ENCODE measurements around the gene DEPDC1B.
"Not testable (repeated sequence)": the region's sequence is repeated elsewhere in the genome, so short reads cannot be mapped to it uniquely, and the experiment has no call there.

The DEPDC1B gene

GRCh38 chr5:60648175-60648574 lies 51.8 kb downstream of the DEPDC1B start:
- no peak for DNase-seq (ENCODE audit: low read depth)

DNA sequence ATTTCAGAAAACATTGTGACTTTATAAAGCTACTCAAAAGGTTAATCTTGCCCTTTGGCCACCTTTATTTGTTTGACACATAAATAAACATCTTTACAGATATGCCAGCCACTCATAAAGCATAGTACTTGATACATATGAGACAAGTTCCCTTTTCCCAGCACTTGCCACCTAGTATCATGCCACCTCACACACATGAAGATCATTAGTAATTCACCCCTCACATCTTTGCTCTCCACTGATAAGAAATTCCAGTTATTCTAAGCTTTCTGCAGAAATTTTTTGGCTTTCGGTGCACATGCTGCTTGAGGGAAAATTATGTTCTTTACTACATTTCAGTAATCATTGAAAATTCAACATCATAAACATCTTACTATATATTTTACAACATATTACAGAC lies 59.1 kb downstream of the DEPDC1B start:
- no peak for DNase-seq (ENCODE audit: low read depth)

- no peak for DNase-seq (ENCODE audit: low read depth)
These were observed 60.4 kb downstream of the DEPDC1B start for GRCh38 chr5:60639544-60639943.

DNA sequence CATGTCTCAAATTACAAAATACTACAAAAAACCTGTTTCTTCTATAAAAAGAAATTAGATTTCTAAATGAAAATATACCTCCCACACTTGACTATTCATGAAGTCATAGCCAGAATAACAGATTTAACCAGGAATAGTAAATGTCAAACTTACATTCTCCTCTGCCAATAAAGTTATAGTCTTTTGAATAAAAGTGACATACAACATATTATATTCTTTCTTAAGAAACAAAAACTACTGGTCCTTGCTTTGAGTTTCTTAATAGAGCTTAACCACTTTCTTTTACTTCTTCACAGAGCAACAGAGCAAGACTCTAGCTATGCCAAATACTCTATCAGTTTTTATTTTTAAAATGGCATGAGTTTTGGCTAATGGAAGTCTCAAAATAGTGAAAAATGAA lies 61.7 kb downstream of the DEPDC1B start:
- no peak for DNase-seq (ENCODE audit: low read depth)

- no peak for DNase-seq (ENCODE audit: low read depth)
These were observed 63.3 kb downstream of the DEPDC1B start for GRCh38 chr5:60636644-60637043.

- DNase-seq (ENCODE audit: low read depth): no peak
These were observed 64.0 kb downstream of the DEPDC1B start for GRCh38 chr5:60636001-60636400.

GRCh38 chr5:60634051-60634450 lies 65.9 kb downstream of the DEPDC1B start:
- no peak for DNase-seq (ENCODE audit: low read depth)

DNA sequence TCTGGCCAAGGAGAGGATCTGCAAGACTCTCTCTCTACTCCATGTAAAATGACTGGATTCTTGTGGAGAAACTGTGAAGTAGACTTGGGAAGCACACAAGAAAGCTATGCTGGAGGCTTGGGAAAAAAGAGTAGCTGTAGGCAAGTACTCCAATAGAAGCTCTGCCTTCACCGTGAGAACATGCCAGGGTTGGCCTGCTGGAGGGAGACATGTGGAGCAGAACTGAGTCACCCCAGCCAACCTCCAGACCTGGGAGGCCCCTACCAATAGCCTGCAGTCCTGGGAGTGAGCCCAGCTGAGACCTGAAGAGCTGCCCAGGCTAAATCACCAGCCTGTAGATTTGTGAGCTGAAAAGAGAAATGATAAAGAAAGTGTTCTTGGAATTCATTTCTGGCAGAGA lies 66.6 kb downstream of the DEPDC1B start:
- no peak for DNase-seq (ENCODE audit: low read depth)

GRCh38 chr5:60632153-60632552 lies 67.8 kb downstream of the DEPDC1B start:
- DNase-seq (ENCODE audit: low read depth): no peak

DNA sequence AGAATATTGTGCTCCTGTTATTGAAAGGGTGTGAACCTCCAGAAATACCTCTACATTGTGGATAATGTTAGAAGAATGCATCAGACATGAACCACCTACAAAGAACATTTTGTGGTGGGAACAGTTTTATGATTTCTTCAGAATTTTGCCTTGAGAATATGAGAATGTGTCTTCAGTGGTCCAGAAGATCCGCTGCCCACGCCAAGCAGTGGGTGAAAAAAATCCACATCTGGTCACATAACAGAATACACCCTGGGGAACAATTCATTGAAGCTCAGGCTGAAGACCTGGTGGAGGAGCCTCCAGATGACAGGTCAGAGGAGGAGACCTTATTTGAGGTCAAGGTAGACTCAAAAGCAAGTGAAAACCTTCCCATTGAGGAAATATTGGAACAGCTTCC lies 69.1 kb downstream of the DEPDC1B start:
- DNase-seq (ENCODE audit: low read depth): no peak

DNA sequence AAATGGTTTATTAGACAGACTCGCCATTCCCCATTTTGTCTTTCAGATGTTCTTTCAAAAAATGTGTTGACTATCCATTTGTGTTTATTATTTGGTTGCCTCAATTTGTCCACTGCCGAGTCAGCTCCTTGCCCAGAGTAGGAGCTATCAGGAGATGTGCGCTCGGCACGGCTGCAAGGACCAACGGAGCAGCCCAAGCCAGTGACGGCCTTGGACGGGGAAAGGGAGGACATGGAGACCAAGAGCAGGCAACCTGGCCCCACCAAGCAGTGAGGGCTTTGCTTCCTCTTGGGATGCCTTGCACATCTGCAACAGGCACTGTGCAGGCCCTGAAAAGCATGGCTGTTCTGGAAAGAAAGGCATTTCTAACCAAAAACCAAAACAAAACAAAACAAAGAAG lies 69.8 kb downstream of the DEPDC1B start:
- no peak for DNase-seq (ENCODE audit: low read depth)

GRCh38 chr5:60624875-60625274 lies 75.1 kb downstream of the DEPDC1B start:
- not testable (repeated sequence) for DNase-seq (ENCODE audit: low read depth)

DNA sequence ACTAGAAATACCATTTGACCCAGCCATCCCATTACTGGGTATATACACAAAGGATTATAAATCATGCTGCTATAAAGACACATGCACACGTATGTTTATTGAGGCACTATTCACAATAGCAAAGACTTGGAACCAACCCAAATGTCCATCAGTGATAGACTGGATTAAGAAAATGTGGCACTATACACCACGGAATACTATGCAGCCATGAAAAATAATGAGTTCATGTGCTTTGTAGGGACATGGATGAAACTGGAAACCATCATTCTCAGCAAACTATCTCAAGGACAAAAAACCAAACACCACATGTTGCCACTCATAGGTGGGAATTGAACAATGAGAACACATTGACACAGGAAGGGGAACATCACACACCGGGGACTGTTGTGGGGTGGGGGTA lies 79.2 kb downstream of the DEPDC1B start:
- not testable (repeated sequence) for DNase-seq (ENCODE audit: low read depth)

GRCh38 chr5:60613826-60614225 lies 86.1 kb downstream of the DEPDC1B start:
- DNase-seq (ENCODE audit: low read depth): no peak

DNA sequence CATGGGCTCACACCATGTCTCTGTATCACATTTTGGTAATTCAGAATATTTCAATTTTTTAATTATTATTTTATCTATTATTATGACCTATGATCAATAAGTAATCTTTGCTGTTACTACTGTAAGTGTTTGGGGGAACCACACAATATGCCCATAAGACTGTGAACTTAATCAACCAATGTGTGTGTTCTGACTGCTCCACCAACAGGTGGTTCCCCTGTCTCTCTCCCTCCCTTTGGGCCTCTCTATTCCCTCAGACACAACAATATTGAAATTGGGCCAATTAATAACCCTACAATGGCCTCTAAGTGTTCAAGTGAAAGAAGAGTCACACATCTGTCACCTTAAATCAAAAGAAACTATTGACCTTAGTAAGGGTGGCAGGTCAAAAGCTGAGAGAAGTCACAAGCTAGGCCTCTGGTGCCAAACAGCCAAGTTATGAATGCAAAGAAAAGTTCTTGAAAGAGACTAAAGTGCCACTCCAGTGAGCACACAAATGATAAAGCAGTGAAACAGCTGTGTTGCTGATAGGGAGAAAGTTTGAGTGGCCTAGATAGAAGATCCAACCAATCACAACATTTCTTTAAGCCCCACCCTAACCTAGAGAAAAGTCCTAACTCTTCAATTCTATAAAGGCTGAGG lies 88.7 kb downstream of the DEPDC1B start:
- no peak for DNase-seq (ENCODE audit: low read depth)

DNA sequence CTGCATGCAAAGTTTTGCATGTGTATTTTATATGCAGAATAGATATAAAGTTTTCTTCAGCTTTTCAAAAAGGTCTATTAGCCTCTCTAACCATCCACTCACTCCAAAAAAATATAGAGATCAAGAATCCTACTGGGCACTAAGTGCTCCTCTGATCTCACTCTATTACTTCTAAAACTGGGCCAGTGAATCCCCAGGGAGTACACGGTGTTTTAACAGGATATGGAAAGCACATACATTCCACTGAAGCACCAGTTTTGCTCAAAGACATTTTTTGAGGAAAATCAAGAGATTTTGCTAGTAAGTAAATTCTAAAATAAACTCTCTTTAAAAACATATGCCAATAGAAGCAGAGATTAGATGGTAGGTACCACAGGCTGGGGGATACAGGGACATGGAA lies 95.2 kb downstream of the DEPDC1B start:
- no peak for DNase-seq (ENCODE audit: low read depth)

GRCh38 chr5:60598424-60598823 lies 101.5 kb downstream of the DEPDC1B start:
- DNase-seq (ENCODE audit: low read depth): no peak

DNA sequence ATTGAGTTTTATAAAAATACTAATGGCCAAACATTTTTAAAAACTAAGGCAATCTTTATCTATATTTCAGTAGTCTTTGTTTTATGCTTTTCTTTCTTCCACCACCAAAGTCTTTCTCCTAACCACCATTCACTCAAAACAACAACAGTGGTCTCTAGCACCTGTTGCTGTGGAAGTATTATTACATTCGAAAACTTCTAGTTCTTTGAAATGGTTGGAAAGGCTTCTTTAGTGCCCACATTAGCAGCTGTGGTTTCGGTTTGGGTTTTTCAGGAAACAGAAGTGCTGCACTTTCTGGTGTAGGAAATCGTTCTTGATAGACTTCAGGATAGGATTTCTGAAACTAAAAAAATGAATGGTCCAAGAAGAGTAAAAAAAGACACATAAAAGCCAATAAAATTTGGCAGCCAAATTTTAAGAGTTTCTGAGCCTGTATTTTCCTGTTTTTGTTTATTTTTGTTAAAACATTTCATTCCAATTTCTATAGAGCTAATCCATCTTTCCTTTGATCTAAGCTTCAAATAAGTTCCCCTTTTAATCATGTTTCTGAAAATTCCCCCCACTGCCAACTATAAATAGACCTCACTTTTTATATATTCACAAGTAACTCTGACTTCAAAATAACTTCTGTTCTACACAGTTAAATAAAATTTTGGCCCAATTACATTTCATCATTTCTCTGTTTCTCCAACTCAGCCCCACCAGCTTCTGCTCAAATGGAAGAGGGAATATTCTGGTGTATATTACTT lies 102.2 kb downstream of the DEPDC1B start:
- DNase-seq (ENCODE audit: low read depth): no peak

GRCh38 chr5:60594715-60595477 lies 105.1 kb downstream of the DEPDC1B start:
- DNase-seq (ENCODE audit: low read depth): no peak

GRCh38 chr5:60590172-60590571 lies 109.8 kb downstream of the DEPDC1B start:
- no peak for DNase-seq (ENCODE audit: low read depth)

- not testable (repeated sequence) for DNase-seq (ENCODE audit: low read depth)
These were observed 112.7 kb downstream of the DEPDC1B start for GRCh38 chr5:60587312-60587711.

DNA sequence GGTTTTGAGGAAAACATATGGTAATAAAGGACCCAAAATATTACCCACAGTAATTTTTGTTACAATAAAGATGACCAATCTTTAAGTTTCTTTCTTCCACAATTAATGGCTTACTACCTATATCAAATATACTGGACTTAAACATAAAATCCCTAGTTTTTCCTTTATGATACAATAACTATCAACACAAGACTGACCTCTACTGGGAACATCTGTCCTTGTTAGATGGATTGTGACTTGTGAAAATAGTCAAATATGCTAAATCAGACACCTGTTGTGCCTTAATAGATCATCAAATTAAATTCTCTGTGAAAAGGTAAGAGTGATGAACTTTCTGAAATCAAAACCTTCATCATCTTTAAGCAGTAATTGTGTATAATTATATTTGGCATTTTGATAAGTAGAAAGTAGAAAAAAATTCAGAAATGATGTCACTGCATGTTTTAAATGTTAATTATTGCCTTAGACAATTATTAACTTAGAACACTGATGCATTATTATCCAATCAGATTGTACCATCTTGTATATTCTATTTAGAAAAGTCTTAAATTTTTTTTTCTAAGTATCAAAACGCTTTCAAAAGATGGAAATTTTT lies 113.6 kb downstream of the DEPDC1B start:
- no peak for DNase-seq (ENCODE audit: low read depth)

- no peak for DNase-seq (ENCODE audit: low read depth)
These were observed 114.3 kb downstream of the DEPDC1B start for GRCh38 chr5:60585618-60586017.
